Measurements from ENCODE around the gene SURF4.

DNA sequence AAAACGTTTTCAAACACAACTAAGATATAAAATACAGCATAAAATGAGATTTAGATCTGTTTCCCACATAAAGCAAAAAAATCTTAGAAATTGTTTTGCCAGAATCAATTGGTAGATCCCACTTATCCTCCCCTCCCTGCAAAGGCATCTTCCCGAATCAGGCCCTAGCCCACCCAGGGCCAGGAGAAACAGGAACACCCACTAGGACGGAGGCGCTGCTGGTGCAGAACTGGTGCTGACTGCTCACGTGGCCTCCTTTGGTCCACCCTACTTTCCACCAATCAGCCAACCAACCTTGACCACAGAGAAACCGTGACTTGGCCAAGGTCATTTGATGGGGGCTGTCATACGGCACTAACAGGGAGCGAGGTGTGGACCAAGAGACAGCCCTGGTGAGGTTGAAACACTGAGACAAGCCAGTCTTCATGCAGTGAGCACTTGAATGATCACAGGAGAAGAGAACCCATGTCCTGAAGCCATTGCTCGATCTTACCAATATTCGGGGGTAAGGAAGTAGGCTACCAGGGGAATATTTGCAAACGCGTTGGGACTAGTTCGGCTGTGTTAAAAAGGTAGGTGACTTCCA, 14.3 kb downstream of the SURF4 start:
- TF ChIP-seq, protein P1, sequence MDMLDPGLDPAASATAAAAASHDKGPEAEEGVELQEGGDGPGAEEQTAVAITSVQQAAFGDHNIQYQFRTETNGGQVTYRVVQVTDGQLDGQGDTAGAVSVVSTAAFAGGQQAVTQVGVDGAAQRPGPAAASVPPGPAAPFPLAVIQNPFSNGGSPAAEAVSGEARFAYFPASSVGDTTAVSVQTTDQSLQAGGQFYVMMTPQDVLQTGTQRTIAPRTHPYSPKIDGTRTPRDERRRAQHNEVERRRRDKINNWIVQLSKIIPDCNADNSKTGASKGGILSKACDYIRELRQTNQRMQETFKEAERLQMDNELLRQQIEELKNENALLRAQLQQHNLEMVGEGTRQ (IDR thresholded peaks at IDR 0.05), result no peak
- TF ChIP-seq, protein P2, sequence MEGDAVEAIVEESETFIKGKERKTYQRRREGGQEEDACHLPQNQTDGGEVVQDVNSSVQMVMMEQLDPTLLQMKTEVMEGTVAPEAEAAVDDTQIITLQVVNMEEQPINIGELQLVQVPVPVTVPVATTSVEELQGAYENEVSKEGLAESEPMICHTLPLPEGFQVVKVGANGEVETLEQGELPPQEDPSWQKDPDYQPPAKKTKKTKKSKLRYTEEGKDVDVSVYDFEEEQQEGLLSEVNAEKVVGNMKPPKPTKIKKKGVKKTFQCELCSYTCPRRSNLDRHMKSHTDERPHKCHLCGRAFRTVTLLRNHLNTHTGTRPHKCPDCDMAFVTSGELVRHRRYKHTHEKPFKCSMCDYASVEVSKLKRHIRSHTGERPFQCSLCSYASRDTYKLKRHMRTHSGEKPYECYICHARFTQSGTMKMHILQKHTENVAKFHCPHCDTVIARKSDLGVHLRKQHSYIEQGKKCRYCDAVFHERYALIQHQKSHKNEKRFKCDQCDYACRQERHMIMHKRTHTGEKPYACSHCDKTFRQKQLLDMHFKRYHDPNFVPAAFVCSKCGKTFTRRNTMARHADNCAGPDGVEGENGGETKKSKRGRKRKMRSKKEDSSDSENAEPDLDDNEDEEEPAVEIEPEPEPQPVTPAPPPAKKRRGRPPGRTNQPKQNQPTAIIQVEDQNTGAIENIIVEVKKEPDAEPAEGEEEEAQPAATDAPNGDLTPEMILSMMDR (IDR thresholded peaks at IDR 0.05), result no peak
- no peak for TF ChIP-seq RAD21 (conservative IDR thresholded peaks at IDR 0.05 in 1 of 2, IDR thresholded peaks at IDR 0.05 in 1 of 2)
- no peak for TF ChIP-seq POLR2A (IDR thresholded peaks at IDR 0.05; ENCODE audit: low read length)
- TF ChIP-seq PHF8 (IDR thresholded peaks at IDR 0.05; ENCODE audit: borderline replicate concordance, low read depth), result no peak
- TF ChIP-seq EP300 (IDR thresholded peaks at IDR 0.05), result no peak
- TF ChIP-seq, protein P3, sequence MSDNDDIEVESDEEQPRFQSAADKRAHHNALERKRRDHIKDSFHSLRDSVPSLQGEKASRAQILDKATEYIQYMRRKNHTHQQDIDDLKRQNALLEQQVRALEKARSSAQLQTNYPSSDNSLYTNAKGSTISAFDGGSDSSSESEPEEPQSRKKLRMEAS (IDR thresholded peaks at IDR 0.05), result no peak
- TF ChIP-seq RFX5 (IDR thresholded peaks at IDR 0.05), result no peak
- TF ChIP-seq, protein P4, sequence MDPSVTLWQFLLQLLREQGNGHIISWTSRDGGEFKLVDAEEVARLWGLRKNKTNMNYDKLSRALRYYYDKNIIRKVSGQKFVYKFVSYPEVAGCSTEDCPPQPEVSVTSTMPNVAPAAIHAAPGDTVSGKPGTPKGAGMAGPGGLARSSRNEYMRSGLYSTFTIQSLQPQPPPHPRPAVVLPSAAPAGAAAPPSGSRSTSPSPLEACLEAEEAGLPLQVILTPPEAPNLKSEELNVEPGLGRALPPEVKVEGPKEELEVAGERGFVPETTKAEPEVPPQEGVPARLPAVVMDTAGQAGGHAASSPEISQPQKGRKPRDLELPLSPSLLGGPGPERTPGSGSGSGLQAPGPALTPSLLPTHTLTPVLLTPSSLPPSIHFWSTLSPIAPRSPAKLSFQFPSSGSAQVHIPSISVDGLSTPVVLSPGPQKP (IDR thresholded peaks at IDR 0.05; ENCODE audit: low read depth, low read length), result no peak
- TF ChIP-seq RCOR1 (IDR thresholded peaks at IDR 0.05; ENCODE audit: low read depth, low read length), result no peak
- no peak for TF ChIP-seq JUNB (IDR thresholded peaks at IDR 0.05)
